NB4 (cell line): Measurements from ENCODE around the gene GAS7.

Experiments used
- MYC ChIP-seq: IDR thresholded peaks from 2 replicates; pipeline ENCODE4 v1.6.1; 2011; ENCODE audit warnings: low read depth, low read length
- POLR2A ChIP-seq: IDR thresholded peaks from 2 replicates; pipeline ENCODE4 v1.6.1; 2011; ENCODE audit warnings: mild to moderate bottlenecking; ENCODE audit not compliant: insufficient read length; ENCODE audit errors: extremely low read depth
- TF ChIP-seq, protein P1 (sequence below): IDR thresholded peaks from one replicate; pipeline ENCODE4 v1.5.1; 2012; ENCODE audit warnings: low read depth, low read length
- TF ChIP-seq, protein P2 (sequence below): IDR thresholded peaks from 2 replicates; pipeline ENCODE4 v1.6.1; 2011; ENCODE audit warnings: low read depth, low read length

DNA sequence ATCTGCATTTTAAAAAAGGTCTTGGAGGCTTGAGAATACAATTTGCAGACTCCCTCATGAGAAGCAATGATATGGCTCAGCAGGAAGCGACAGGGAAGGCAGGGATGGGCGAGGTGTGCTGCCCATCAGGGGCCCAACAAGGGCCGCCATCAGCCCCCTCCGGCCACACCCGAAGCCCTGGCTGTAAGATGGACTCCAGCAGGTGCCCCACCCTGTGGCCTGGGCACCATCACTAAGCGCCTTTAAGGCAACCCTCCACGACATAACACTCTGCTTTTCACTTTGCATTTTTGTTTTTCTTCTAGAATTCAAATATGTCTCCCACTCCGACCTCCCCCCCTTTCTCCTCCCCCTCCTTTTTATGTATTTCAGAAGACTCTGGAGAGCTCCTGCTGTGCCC, 241.2 kb downstream of the GAS7 start:
- no peak for TF ChIP-seq POLR2A
- TF ChIP-seq, protein P1, sequence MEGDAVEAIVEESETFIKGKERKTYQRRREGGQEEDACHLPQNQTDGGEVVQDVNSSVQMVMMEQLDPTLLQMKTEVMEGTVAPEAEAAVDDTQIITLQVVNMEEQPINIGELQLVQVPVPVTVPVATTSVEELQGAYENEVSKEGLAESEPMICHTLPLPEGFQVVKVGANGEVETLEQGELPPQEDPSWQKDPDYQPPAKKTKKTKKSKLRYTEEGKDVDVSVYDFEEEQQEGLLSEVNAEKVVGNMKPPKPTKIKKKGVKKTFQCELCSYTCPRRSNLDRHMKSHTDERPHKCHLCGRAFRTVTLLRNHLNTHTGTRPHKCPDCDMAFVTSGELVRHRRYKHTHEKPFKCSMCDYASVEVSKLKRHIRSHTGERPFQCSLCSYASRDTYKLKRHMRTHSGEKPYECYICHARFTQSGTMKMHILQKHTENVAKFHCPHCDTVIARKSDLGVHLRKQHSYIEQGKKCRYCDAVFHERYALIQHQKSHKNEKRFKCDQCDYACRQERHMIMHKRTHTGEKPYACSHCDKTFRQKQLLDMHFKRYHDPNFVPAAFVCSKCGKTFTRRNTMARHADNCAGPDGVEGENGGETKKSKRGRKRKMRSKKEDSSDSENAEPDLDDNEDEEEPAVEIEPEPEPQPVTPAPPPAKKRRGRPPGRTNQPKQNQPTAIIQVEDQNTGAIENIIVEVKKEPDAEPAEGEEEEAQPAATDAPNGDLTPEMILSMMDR = no peak
- TF ChIP-seq, protein P2, sequence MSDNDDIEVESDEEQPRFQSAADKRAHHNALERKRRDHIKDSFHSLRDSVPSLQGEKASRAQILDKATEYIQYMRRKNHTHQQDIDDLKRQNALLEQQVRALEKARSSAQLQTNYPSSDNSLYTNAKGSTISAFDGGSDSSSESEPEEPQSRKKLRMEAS = no peak
- no peak for TF ChIP-seq MYC
